ENCODE data around the gene IL25. TPM values are rescaled to one million over a fixed set of nuclear protein-coding genes. Genes with fewer than 3 reads are reported as not detected.

The IL25 gene
- total RNA-seq, 1 donor from 2014 or later, result not detected

DNA sequence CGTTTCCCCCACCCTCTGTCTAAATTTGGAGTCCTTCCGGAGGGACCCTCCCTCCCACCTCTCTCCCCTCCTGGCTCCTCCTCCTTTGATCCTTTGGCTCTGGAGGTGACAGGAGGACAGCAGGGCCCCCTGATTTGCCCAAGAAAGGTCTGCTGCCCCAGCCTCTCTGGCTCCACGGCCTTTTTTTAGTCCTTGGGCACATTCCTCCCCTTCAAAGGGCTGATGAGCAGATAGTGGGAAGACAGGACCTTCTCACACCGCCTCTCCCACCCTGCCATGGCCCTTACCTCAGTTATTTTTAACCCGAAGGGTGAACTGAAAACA, 35.7 kb downstream of the IL25 start:
- peaks cover 47% of the 10 kb centered on the region for H3K27me3 Mint-ChIP-seq (ENCODE audit: low read depth)
- H3K9me3 Mint-ChIP-seq, result no peaks in the 10 kb centered on the region
- DNase-seq (ENCODE audit: low spot score in 2 of 2, unreplicated experiment in 2 of 2), result no peak
- no peak overlapping the region for H3K4me3 Mint-ChIP-seq
- no peaks in the 10 kb centered on the region for H3K4me1 Mint-ChIP-seq
- H3K36me3 Mint-ChIP-seq, result no peaks in the 10 kb centered on the region
- TF ChIP-seq, protein P1, sequence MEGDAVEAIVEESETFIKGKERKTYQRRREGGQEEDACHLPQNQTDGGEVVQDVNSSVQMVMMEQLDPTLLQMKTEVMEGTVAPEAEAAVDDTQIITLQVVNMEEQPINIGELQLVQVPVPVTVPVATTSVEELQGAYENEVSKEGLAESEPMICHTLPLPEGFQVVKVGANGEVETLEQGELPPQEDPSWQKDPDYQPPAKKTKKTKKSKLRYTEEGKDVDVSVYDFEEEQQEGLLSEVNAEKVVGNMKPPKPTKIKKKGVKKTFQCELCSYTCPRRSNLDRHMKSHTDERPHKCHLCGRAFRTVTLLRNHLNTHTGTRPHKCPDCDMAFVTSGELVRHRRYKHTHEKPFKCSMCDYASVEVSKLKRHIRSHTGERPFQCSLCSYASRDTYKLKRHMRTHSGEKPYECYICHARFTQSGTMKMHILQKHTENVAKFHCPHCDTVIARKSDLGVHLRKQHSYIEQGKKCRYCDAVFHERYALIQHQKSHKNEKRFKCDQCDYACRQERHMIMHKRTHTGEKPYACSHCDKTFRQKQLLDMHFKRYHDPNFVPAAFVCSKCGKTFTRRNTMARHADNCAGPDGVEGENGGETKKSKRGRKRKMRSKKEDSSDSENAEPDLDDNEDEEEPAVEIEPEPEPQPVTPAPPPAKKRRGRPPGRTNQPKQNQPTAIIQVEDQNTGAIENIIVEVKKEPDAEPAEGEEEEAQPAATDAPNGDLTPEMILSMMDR (IDR thresholded peaks at IDR 0.05; ENCODE audit: unreplicated experiment), result no peak
- H3K27ac Mint-ChIP-seq, result no peak overlapping the region

DNA sequence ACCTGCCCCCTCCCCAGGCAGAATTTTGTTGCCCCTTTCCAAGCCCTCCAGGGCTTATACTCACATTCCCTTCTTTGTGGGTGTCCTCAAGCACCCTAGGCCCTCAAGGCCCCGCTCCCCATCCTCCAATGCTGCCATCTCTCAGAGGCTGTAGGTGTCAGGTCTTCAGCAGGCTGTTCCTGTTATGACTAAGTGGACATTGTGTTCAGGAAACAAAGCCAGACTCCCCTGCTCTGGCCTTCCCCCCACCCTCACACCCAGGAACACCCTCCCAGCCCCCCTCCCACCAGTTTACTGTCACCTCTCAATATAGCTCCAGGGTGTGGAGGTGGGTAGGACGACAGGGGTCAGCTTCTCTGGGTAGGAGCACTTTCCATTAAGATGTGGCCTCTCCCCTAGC, 36.9 kb downstream of the IL25 start:
- H3K4me1 Mint-ChIP-seq, result no peaks in the 10 kb centered on the region
- H3K9me3 Mint-ChIP-seq, result no peaks in the 10 kb centered on the region
- no peaks in the 10 kb centered on the region for H3K36me3 Mint-ChIP-seq
- H3K27ac Mint-ChIP-seq, result no peak overlapping the region
- no peak overlapping the region for H3K4me3 Mint-ChIP-seq
- H3K27me3 Mint-ChIP-seq (ENCODE audit: low read depth), result peaks cover 36% of the 10 kb centered on the region
- DNase-seq (ENCODE audit: low spot score in 2 of 2, unreplicated experiment in 2 of 2), result no peak
- TF ChIP-seq, protein P1 (IDR thresholded peaks at IDR 0.05; ENCODE audit: unreplicated experiment), result no peak

DNA sequence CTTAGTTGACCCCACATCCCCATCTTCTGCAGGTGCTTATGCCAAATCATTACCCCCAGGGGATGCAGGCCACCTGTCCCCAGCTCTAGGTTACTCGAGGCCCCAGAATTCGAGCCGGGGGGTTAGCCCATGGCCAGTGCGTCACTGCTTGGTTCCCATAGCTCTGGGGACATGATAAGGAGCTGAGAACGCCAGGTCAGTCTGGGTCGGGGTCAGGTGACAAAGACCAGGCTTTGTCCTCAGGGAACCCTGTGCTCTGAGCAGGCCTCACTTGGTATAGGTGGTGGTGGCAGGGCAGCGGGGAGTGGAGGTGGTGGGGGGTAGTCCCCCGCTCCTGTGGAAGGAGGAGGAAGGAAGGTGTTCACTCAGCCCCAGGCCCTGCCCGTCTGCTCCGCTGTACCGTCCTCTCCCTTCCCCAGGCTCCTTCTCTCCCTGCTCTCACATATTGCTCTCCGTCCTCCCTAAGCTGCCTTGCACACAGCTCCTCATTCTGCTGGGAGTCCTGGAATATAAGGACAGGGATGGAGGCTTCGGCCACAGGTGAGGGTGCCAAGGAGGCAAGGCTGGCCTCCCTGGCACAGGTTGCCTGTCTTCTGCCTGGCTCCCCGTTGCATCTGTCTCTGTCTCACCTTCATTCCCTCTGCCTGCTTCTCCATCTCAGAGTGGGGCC, 37.5 kb downstream of the IL25 start:
- H3K4me3 Mint-ChIP-seq, result no peak overlapping the region
- H3K4me1 Mint-ChIP-seq, result no peaks in the 10 kb centered on the region
- peaks cover 30% of the 10 kb centered on the region for H3K27me3 Mint-ChIP-seq (ENCODE audit: low read depth)
- no peaks in the 10 kb centered on the region for H3K36me3 Mint-ChIP-seq
- no peak overlapping the region for H3K27ac Mint-ChIP-seq
- DNase-seq (ENCODE audit: low spot score in 2 of 2, unreplicated experiment in 2 of 2), result no peak
- H3K9me3 Mint-ChIP-seq, result no peaks in the 10 kb centered on the region
- TF ChIP-seq, protein P1 (IDR thresholded peaks at IDR 0.05; ENCODE audit: unreplicated experiment), result no peak

DNA sequence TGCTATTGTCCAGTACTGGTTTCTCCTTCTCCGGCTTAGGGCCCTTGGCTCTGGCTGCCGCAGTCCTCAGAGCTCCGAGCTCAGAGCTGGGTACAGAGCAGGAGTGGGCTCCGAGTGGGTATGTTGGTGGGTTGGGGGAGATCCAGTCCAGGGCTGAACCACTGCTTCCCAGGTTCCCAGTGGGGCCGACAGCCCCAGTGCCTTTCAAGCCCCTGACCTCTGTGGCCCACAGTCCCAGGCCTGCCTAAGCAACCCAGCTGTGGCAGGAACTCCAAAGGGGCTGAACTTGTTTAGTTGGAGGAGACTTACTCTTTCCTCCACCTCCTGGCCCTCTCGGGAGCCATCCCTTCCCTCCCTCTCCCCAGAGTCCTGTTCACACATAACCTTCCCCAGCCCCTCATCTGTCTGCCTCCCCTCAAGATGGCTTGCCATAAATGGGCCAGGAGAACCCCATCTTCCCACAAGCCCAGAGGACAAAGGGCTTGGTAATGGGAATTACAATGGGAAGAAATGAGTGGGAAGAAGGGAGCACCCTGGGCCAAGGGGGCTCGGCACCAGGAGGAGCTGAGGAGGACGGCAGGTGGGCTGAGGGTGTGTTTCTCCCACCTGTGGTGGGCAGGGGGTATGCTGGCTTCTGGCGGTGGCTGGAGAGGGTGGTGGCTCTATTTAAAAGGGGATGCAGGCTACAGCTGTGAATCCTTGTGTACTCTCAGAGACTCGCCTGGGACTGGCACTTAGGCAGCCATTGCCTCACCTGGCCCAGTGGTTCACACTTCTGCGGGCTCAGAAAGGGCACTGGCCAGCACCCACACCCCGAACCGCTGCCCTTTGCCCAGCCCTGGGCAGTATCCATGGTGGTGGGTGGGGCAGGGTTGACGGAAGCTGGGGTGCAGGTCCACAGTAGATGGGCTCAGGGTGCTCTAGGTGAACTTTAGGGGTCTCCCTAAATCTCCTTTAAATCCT, 39.2 kb downstream of the IL25 start:
- Mint-ChIP-seq H3K4me1 (no peaks in the 10 kb centered on the region), H3K9me3 (no peaks in the 10 kb centered on the region), H3K27me3 (ENCODE audit: low read depth) (peaks cover 20% of the 10 kb centered on the region), H3K4me3 (no peak overlapping the region), H3K27ac (no peak overlapping the region), H3K36me3 (no peaks in the 10 kb centered on the region)
- no peak for DNase-seq (ENCODE audit: low spot score in 2 of 2, unreplicated experiment in 2 of 2)
- TF ChIP-seq, protein P1 (IDR thresholded peaks at IDR 0.05; ENCODE audit: unreplicated experiment), result no peak

DNA sequence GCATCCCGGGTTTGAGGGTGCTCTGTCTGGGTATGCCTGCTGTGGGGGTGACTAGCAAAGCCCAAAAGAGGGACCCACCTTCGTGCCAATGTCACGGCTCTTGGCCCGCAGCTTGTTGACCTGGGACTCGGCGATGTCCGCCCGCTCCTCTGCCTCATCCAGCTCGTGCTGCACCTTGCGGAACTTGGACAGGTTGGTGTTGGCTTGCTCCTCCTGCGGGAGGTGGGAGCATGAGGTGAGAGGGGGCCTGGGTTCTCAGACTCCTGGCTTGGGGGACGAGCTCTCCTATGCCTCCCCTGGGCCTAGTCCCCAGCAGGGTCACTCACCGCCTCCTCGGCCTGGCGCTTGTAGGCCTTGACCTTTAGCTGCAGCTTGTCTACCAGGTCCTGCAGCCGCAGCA, 41.1 kb downstream of the IL25 start:
- Mint-ChIP-seq H3K36me3 (no peaks in the 10 kb centered on the region), H3K27ac (no peak overlapping the region), H3K4me1 (no peaks in the 10 kb centered on the region), H3K4me3 (no peak overlapping the region), H3K27me3 (ENCODE audit: low read depth) (peaks cover 16% of the 10 kb centered on the region), H3K9me3 (no peaks in the 10 kb centered on the region)
- TF ChIP-seq, protein P1 (IDR thresholded peaks at IDR 0.05; ENCODE audit: unreplicated experiment), result no peak
- DNase-seq (ENCODE audit: low spot score in 2 of 2, unreplicated experiment in 2 of 2), result no peak

All from mesothelial cell of epicardium (in vitro differentiated cells).